Hair follicle dermal papilla cell (primary cell): ENCODE measurements around the gene TFF1. TPM values are rescaled to one million over a fixed set of nuclear protein-coding genes. Genes with fewer than 3 reads are reported as not detected.

Experiments
- total RNA-seq: library from RNA; depleted of rRNA; stranded (reverse); fragments of >200 nt; gene quantifications from 2 replicates; pipeline ENCODE4 v1.2.3, GENCODE V29; 2012

The TFF1 gene
- not detected in 2 replicates for total RNA-seq

GRCh38 chr21:42366292-42367010, at the start of gene TFF1:
Gene TFF1, minus strand, starts transcription at chr21:42366535. Its CDS starts 40 bp downstream, at chr21:42366495.

DNA sequence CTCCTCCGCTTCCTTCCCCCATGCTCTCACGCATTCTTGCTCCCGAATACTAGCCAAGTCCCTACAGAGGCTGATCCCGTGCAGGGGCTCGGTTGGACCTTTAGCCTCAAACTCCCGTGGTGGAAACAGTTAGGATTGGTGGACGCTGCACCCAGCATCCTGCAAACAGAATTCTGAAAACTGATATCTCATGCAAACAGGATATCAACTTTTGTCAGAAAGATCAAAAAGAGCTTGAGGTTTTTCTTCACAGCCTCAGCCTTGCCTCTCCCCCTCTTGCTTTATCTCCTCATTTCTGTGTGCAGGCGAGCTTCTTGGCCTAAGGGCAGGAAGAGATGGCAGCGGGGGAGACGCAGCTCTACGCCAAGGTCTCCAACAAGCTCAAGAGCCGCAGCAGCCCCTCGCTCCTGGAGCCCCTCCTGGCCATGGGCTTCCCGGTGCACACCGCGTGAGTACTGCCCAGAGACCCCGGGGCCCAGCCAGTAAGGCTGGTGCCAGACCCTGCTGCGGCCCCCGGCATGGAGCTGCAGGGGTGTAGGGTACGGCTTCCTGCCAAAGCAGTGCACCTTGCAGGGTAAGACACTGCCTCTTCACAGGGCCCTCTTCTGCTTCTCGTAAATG, 37.4 kb upstream of the TFF1 start, which contains the start of gene UBASH3A:
Gene UBASH3A, plus strand, starts transcription at position 292 of the 621 bp plus-strand sequence. Its CDS starts 44 bp downstream, at position 336.

DNA sequence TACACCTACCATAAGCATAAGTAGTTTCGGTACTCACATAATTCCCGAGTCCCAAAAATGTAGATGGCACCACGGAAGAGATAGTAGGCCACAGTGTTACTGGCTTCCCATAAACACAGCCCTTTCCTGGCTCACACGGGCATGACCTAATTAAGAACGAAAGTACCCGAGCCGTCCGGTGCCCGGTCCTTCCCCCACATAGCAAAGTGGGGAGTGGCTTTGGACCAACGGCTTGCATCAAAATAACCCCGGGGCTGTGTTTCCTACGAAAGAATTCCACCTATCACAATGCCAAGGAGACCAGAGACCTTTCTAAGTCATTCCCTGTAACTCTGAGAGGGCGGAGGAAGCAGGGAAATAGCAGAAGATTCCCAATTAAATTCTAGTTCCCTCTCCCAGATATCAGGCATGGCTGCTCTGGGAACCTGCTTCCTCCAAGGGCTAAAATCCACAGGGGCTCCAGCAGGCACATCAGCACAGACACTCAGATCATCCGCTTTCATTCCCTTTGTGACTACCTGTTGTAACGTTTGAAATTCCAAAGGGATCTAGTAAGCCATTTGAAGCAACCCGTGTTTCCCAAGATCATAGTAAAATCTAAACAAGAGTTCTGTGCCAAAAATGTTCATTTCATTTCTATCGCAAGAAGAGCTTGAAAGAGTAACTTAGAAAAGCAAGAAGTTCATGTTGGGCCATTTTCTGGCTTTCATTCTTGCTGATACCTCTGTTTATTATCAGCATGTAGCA, 29.7 kb upstream of the TFF1 start, which contains the start of gene TMPRSS3:
Gene TMPRSS3, minus strand, starts transcription at position 148 of the 747 bp plus-strand sequence. CDS start 635 bp downstream, outside the sequence.

DNA sequence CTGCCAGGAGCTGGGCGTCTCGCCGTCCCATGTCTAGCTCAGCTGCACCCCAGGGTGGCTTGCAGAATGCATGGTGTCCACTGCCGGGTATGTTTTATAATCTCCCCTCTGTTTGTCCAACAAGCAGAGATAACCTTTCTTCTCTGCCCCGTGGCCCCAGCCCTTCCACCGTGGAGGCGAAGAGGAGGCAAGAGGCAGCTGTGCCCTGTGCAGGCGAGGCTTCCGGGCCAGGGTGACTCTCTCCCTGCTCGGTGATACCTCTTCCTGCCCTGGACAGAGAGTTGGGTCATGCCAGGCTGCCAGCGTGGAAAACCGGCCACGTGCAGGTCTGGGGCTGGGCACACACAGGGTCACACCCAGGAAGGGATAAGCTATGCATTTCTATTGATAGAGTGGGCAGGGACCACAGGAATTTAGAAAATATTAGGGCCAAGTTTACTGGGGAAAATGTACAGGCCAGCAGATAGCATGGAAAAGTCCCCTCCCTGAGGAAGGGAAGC, 15.4 kb downstream of the TFF1 start, which contains the start of gene TFF2:
Gene TFF2, minus strand, starts transcription at position 68 of the 500 bp plus-strand sequence. Its CDS starts 37 bp downstream, at position 31.

GRCh38 chr21:42315296-42315891, 50.9 kb downstream of the TFF1 start, which contains the start of gene TFF3:
Gene TFF3, minus strand, starts transcription at chr21:42315409. Its CDS starts 35 bp downstream, at chr21:42315374.

Other genes starting within 250 kb of the TFF1 start
- under 0.01 TPM in 1 of 2 replicates, not detected in the other for gene ABCG1, start 147.4 kb downstream of the TFF1 start, total RNA-seq
- not detected in 2 replicates for gene TFF3, start 51.1 kb downstream of the TFF1 start, total RNA-seq
- gene TFF2, start 15.5 kb downstream of the TFF1 start, total RNA-seq, result not detected in 2 replicates
- not detected in 2 replicates for gene TMPRSS3, start 29.5 kb upstream of the TFF1 start, total RNA-seq
- not detected in 2 replicates for gene UBASH3A, start 37.4 kb upstream of the TFF1 start, total RNA-seq
- not detected in 2 replicates for gene RSPH1, start 129.7 kb upstream of the TFF1 start, total RNA-seq
- gene SLC37A1, start 147.3 kb upstream of the TFF1 start, total RNA-seq, result 0.36 and 0.65 TPM in 2 replicates